ENCODE data around the gene S100A5. TPM values are rescaled to one million over a fixed set of nuclear protein-coding genes. Genes with fewer than 3 reads are reported as not detected.

S100A5 gene
- total RNA-seq, 4 donors from 2014 or later = not detected

- ATAC-seq (ENCODE audit: low FRiP score) (no peak), DNase-seq (ENCODE audit: low spot score) (no peak)
- no peak for TF ChIP-seq CTCF (IDR thresholded peaks at IDR 0.05)
These were observed 1.2 kb downstream of the S100A5 start for GRCh38 chr1:153539395-153540093.

- DNase-seq (ENCODE audit: low spot score) (no peak), ATAC-seq (ENCODE audit: low FRiP score) (no peak)
- TF ChIP-seq CTCF (IDR thresholded peaks at IDR 0.05) = no peak
These were observed 2.4 kb downstream of the S100A5 start for GRCh38 chr1:153538315-153538821.

- ATAC-seq (ENCODE audit: low FRiP score) = no peak
- DNase-seq (ENCODE audit: low spot score) = no peak
- TF ChIP-seq CTCF (IDR thresholded peaks at IDR 0.05) = no peak
These were observed 3.4 kb downstream of the S100A5 start for GRCh38 chr1:153537376-153537730.

- no peak for TF ChIP-seq CTCF (IDR thresholded peaks at IDR 0.05)
- DNase-seq (ENCODE audit: low spot score) (no peak), ATAC-seq (ENCODE audit: low FRiP score) (no peak)
These were observed 3.9 kb downstream of the S100A5 start for GRCh38 chr1:153536671-153537375.

GRCh38 chr1:153536012-153536670, 4.6 kb downstream of the S100A5 start:
- ATAC-seq (ENCODE audit: low FRiP score) (peak; percentile 75), DNase-seq (ENCODE audit: low spot score) (peak; percentile 60)
- no peak for TF ChIP-seq CTCF (IDR thresholded peaks at IDR 0.05)

- DNase-seq (ENCODE audit: low spot score) = no peak
- peak; percentile 2 for ATAC-seq (ENCODE audit: low FRiP score)
- no peak for TF ChIP-seq CTCF (IDR thresholded peaks at IDR 0.05)
These were observed 5.3 kb downstream of the S100A5 start, which contains the start of gene S100A6 for GRCh38 chr1:153535242-153536011. TSS of gene S100A6 (minus strand) at chr1:153535991. CDS start at chr1:153535339, 652 bp downstream.

Data from omental fat pad (tissue), 4 donors.